ENCODE results near the gene CHCHD6. TPM values are rescaled to one million over a fixed set of nuclear protein-coding genes. Genes with fewer than 3 reads are reported as not detected.

The CHCHD6 gene
- total RNA-seq, 4 donors from 2014 or later: 6.4 to 14.2 (median 10.3) TPM; not detected in 1

GRCh38 chr3:126692858-126693257 is 11.2 kb upstream of the CHCHD6 start:
- intact Hi-C loops (cut with DNase I; ENCODE audit: low total_unique reads): no loop called here
- TF ChIP-seq CTCF (IDR thresholded peaks at IDR 0.05): no peak
- Histone ChIP-seq H3K4me3 (no peak overlapping the region), H3K36me3 (no peaks in the 10 kb centered on the region), H3K9me3 (no peaks in the 10 kb centered on the region), H3K4me1 (no peaks in the 10 kb centered on the region), H3K27ac (no peak overlapping the region), H3K27me3 (no peaks in the 10 kb centered on the region)
- no peak for DNase-seq

- Histone ChIP-seq H3K4me3 (no peak overlapping the region), H3K36me3 (no peaks in the 10 kb centered on the region), H3K27me3 (no peaks in the 10 kb centered on the region), H3K4me1 (no peaks in the 10 kb centered on the region), H3K27ac (no peak overlapping the region), H3K9me3 (no peaks in the 10 kb centered on the region)
- TF ChIP-seq POLR2A (IDR thresholded peaks at IDR 0.05) (no peak), CTCF (IDR thresholded peaks at IDR 0.05) (no peak)
- no peak for DNase-seq
- intact Hi-C loops (cut with DNase I; ENCODE audit: low total_unique reads): no loop called here
Measured at GRCh38 chr3:126693921-126694320, 10.1 kb upstream of the CHCHD6 start.

GRCh38 chr3:126696701-126697267 is 7.3 kb upstream of the CHCHD6 start:
- no peak overlapping the region for H3K27ac ChIP-seq
- no peak for TF ChIP-seq POLR2A (IDR thresholded peaks at IDR 0.05)
- H3K4me3 ChIP-seq: no peak overlapping the region
- no peaks in the 10 kb centered on the region for H3K36me3 ChIP-seq
- DNase-seq: no peak
- H3K9me3 ChIP-seq: no peaks in the 10 kb centered on the region
- H3K4me1 ChIP-seq: no peaks in the 10 kb centered on the region
- no peaks in the 10 kb centered on the region for H3K27me3 ChIP-seq
- intact Hi-C loops (cut with DNase I; ENCODE audit: low total_unique reads): no loop called here

- TF ChIP-seq CTCF (IDR thresholded peaks at IDR 0.05) (no peak), POLR2A (IDR thresholded peaks at IDR 0.05) (no peak)
Measured at GRCh38 chr3:126699011-126699410, 5.0 kb upstream of the CHCHD6 start.

GRCh38 chr3:126704494-126705214 is 614 bp downstream of the CHCHD6 start:
- TF ChIP-seq POLR2A (IDR thresholded peaks at IDR 0.05): no peak
- TF ChIP-seq CTCF (IDR thresholded peaks at IDR 0.05): no peak
- H3K27ac ChIP-seq: peak overlapping the region in 1 of 2 donors; percentile 29
- no peak for DNase-seq
- H3K27me3 ChIP-seq: no peaks in the 10 kb centered on the region
- peaks cover 0 to 4% of the 10 kb centered on the region in 2 donors for H3K4me1 ChIP-seq
- no peaks in the 10 kb centered on the region for H3K9me3 ChIP-seq
- intact Hi-C loops (cut with DNase I; ENCODE audit: low total_unique reads): loop anchor here (5.0 kb wide), 1 partner anchor 278 kb away; the partner anchor contains the start of gene PLXNA1
- no peaks in the 10 kb centered on the region for H3K36me3 ChIP-seq
- H3K4me3 ChIP-seq: peak overlapping the region; percentile 51 to 79

More at GRCh38 chr3:126699011-126699410, 5.0 kb upstream of the CHCHD6 start:
- Histone ChIP-seq H3K27ac (no peak overlapping the region), H3K4me3 (no peak overlapping the region), H3K36me3 (no peaks in the 10 kb centered on the region), H3K9me3 (no peaks in the 10 kb centered on the region), H3K4me1 (no peaks in the 10 kb centered on the region), H3K27me3 (no peaks in the 10 kb centered on the region)
- DNase-seq: no peak
- intact Hi-C loops (cut with DNase I; ENCODE audit: low total_unique reads): no loop called here
